Type B pancreatic cell (in vitro differentiated cells): ENCODE data around the gene BET1. TPM values are rescaled to one million over a fixed set of nuclear protein-coding genes. Genes with fewer than 3 reads are reported as not detected.

Experiments used
- DNase-seq: peaks from one replicate; pipeline ENCODE4 v3.0.0; 2021; ENCODE audit warnings: mixed read lengths; ENCODE audit not compliant: unreplicated experiment; ENCODE audit errors: extremely low spot score
- H3K27ac Mint-ChIP-seq: 2 replicates; pipeline ENCODE4 v1.8.0; 2021; ENCODE audit warnings: mild to moderate bottlenecking, mixed read lengths
- H3K27me3 Mint-ChIP-seq: 2 replicates; pipeline ENCODE4 v1.8.0; 2021; ENCODE audit warnings: mixed read lengths
- H3K36me3 Mint-ChIP-seq: 2 replicates; pipeline ENCODE4 v1.8.0; 2021; ENCODE audit warnings: mixed read lengths
- H3K4me1 Mint-ChIP-seq: one replicate; pipeline ENCODE4 v1.8.0; 2021; ENCODE audit warnings: mixed read lengths; ENCODE audit not compliant: unreplicated experiment
- H3K4me3 Mint-ChIP-seq: 2 replicates; pipeline ENCODE4 v1.8.0; 2021; ENCODE audit warnings: mild to moderate bottlenecking, mixed read lengths
- H3K9me3 Mint-ChIP-seq: 2 replicates; pipeline ENCODE4 v1.8.0; 2021; ENCODE audit warnings: mixed read lengths
- total RNA-seq: library from RNA; stranded (reverse); gene quantifications from 2 replicates; pipeline ENCODE4 v1.2.1, GENCODE V29; 2021; ENCODE audit warnings: low replicate concordance
- TF ChIP-seq, protein P1 (sequence below): fragments of 200-600 bp; sonication (generic); conservative IDR thresholded peaks from 2 replicates; pipeline ENCODE4 v1.5.0; 2021; ENCODE audit warnings: antibody characterized with exemption, mild to moderate bottlenecking

BET1 gene
- total RNA-seq, 1 donor from 2014 or later = 25.9 TPM

DNA sequence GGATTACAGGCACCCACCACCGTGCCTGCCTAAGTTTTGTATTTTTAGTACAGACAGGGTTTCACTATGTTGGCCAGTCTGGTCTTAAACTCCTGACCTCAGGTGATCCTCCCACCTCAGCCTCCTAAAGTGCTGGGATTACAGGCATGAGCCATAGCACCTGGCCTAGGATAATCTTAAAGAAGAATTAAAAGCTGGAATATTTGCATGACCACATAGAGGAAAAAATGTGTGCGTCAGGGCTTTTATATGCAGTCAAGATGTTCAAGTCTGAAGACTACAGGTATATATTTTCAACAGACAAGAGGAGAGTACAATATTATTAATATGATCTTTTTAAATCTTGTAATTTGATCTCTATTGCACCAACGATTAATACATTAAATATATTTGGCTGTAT lies 43.2 kb downstream of the BET1 start:
- H3K9me3 Mint-ChIP-seq = no peaks in the 10 kb centered on the region
- H3K27me3 Mint-ChIP-seq = no peaks in the 10 kb centered on the region
- no peaks in the 10 kb centered on the region for H3K36me3 Mint-ChIP-seq

DNA sequence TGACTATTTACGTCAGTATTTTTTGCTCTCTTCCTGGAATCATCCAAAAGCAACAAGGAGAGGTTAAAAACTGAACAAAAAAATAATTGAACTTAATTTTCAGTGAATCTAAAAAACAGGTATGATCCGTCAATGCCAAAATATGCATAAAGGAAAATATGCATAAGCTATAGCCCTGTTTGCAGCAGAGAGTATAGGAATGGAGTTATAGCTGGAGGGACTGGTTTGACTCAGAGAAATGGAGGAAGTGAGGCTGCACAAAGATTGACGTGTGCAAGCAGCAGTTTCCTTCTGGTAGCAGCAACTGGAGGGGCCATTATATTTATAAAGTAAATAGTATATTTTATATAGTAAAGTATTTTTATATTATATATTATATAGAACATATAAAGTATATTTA lies 45.5 kb downstream of the BET1 start:
- TF ChIP-seq, protein P1, sequence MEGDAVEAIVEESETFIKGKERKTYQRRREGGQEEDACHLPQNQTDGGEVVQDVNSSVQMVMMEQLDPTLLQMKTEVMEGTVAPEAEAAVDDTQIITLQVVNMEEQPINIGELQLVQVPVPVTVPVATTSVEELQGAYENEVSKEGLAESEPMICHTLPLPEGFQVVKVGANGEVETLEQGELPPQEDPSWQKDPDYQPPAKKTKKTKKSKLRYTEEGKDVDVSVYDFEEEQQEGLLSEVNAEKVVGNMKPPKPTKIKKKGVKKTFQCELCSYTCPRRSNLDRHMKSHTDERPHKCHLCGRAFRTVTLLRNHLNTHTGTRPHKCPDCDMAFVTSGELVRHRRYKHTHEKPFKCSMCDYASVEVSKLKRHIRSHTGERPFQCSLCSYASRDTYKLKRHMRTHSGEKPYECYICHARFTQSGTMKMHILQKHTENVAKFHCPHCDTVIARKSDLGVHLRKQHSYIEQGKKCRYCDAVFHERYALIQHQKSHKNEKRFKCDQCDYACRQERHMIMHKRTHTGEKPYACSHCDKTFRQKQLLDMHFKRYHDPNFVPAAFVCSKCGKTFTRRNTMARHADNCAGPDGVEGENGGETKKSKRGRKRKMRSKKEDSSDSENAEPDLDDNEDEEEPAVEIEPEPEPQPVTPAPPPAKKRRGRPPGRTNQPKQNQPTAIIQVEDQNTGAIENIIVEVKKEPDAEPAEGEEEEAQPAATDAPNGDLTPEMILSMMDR = no peak
- Mint-ChIP-seq H3K36me3 (no peaks in the 10 kb centered on the region), H3K27me3 (no peaks in the 10 kb centered on the region), H3K4me3 (no peak overlapping the region), H3K4me1 (peaks cover 9% of the 10 kb centered on the region), H3K27ac (no peak overlapping the region), H3K9me3 (no peaks in the 10 kb centered on the region)
- DNase-seq = no peak

More for the DNA sequence above, 43.2 kb downstream of the BET1 start:
- Mint-ChIP-seq H3K4me3 (no peak overlapping the region), H3K4me1 (peaks cover 9% of the 10 kb centered on the region), H3K27ac (no peak overlapping the region)
- TF ChIP-seq, protein P1 = no peak
- DNase-seq = no peak

DNA sequence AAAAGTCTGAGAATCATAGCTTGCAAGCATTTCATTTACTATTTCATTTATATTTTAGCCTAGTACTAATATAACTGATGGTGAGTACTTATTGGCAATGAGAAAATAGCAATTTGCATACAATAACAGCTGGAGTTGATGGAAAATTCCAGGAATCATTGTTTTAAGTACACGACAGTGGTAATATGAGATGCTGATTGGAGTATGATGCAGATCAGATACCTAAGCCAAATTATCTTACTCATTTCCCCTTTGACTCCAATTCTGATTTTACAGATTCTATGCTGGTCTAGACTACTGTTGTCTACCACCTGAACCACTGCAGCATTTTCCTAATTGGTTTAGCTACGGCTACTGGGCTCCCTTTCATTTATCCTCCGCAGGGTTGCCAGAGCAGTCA lies 45.9 kb downstream of the BET1 start:
- Mint-ChIP-seq H3K9me3 (no peaks in the 10 kb centered on the region), H3K27me3 (no peaks in the 10 kb centered on the region), H3K4me3 (no peak overlapping the region), H3K4me1 (peaks cover 9% of the 10 kb centered on the region), H3K27ac (no peak overlapping the region), H3K36me3 (no peaks in the 10 kb centered on the region)
- TF ChIP-seq, protein P1 = no peak
- DNase-seq = no peak

DNA sequence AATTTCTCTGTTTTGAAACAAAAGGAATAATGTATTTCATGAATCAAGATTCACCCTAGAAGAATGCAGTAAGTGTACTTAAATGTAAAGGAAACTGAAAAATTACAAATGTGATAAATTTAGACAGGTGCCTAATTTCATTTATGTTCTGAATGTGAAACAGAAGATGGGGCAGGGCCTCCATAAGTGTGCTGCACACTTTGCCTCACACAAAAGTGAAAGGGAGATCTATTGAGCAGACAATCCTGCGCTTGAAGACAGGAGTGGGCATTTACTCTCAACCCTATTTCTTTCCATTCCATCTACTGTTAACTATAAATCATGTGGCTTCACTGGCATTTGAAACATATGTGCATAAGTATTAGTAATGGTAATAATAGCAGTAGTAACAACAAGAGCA lies 46.4 kb downstream of the BET1 start:
- Mint-ChIP-seq H3K27ac (no peak overlapping the region), H3K4me3 (no peak overlapping the region), H3K4me1 (peaks cover 9% of the 10 kb centered on the region), H3K27me3 (no peaks in the 10 kb centered on the region), H3K9me3 (no peaks in the 10 kb centered on the region), H3K36me3 (no peaks in the 10 kb centered on the region)
- TF ChIP-seq, protein P1 = no peak
- no peak for DNase-seq

DNA sequence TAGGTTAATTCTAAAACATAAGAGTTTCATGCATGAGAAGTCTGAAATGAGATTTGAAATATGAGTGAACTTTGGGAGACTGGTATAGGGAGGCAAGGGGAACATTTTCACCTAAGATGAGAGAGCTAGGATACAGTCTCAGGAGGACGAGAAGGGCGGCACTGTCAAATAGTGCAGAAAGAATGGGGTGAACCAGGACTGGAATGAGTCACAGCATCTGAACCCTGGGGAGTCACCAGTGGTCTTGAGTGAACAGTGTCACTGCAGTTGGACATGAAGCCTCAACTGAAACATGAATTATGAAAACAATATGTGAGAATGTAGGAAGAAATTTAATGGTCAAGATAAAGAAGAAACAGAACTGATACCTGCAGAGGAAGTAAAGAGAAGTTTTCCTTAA lies 48.9 kb downstream of the BET1 start:
- Mint-ChIP-seq H3K9me3 (no peaks in the 10 kb centered on the region), H3K27me3 (no peaks in the 10 kb centered on the region), H3K4me3 (no peak overlapping the region), H3K4me1 (peaks cover 9% of the 10 kb centered on the region), H3K27ac (no peak overlapping the region), H3K36me3 (no peaks in the 10 kb centered on the region)
- DNase-seq = no peak
- TF ChIP-seq, protein P1 = no peak

DNA sequence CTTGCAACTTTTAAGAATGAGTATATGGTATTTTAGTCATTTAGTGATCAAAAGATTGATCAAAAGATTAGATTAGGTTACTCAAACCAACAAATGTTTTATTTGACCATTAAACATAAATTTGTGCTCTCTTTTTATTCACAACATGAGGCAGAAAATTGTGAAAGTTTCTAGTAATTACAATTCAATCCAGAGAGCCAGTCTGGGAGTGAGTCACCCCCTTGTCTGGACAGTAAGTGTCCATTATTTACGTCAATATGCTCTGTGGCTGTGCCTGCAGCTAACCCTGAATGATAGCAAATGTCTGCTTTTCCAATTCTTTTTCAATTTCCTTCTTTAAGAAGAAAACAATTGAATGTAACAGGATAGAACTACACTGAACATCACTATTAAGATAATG lies 54.7 kb downstream of the BET1 start:
- Mint-ChIP-seq H3K27ac (no peak overlapping the region), H3K4me3 (no peak overlapping the region)
- DNase-seq = no peak

More for the DNA sequence above, 54.7 kb downstream of the BET1 start:
- Mint-ChIP-seq H3K4me1 (no peaks in the 10 kb centered on the region), H3K27me3 (no peaks in the 10 kb centered on the region), H3K9me3 (no peaks in the 10 kb centered on the region), H3K36me3 (no peaks in the 10 kb centered on the region)
- TF ChIP-seq, protein P1 = no peak
